ENCODE measurements around the gene CPA5. TPM values are rescaled to one million over a fixed set of nuclear protein-coding genes. Genes with fewer than 3 reads are reported as not detected.

CPA5 gene
- total RNA-seq, 1 experiment from 2014 or later: not detected

DNA sequence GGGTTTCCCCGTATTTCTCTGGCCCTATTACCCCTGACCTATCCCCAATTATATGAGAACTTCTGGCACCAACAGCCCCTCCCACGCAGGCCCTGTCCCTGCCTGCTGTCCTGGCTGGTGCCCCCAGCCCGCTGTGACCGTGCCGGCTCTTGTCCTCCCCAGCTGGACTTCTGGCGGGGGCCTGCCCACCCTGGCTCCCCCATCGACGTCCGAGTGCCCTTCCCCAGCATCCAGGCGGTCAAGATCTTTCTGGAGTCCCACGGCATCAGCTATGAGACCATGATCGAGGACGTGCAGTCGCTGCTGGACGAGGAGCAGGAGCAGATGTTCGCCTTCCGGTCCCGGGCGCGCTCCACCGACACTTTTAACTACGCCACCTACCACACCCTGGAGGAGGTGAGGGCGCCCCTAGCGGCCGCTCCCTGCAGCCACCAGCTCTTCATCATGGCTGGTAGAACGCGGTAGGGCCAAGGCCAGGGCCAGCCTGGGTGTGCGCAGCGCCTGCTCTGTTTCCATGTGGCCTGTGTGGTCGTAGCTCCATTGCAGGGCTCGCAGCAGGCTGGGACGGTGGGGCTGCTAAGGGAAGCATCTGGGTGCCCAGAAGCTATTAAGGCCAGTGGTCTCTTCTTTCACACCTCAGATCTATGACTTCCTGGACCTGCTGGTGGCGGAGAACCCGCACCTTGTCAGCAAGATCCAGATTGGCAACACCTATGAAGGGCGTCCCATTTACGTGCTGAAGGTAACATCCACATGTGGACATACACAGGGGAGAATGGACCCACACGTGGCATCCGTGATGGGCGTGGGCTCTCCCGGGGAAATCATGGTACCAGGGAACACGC is 37.1 kb downstream of the CPA5 start:
- Histone ChIP-seq H3K9me3 (ENCODE audit: low read length) (no peaks in the 10 kb centered on the region), H2AFZ (ENCODE audit: low read length) (no peak overlapping the region), H3K79me2 (ENCODE audit: low read length) (no peaks in the 10 kb centered on the region), H3K4me2 (ENCODE audit: low read length) (no peak overlapping the region), H3K4me3 (ENCODE audit: low read length) (no peak overlapping the region), H3K9ac (ENCODE audit: low read length) (no peak overlapping the region), H3F3A (ENCODE audit: low read length, unreplicated experiment) (no peaks in the 10 kb centered on the region), H3K27ac (ENCODE audit: low read length) (no peak overlapping the region), H4K20me1 (ENCODE audit: low read length) (no peaks in the 10 kb centered on the region), H3K4me1 (ENCODE audit: insufficient read depth, low read length) (no peaks in the 10 kb centered on the region), H3K36me3 (ENCODE audit: low read depth, low read length) (no peaks in the 10 kb centered on the region), H3K27me3 (ENCODE audit: low read length) (no peaks in the 10 kb centered on the region), H3K9me2 (replicated peaks; ENCODE audit: low read length) (no peaks in the 10 kb centered on the region)
- ChIA-PET CTCF (no interaction called here), POLR2A (ENCODE audit: unreplicated experiment) (no interaction called here)
- BruUV-seq (replicated peaks): no TSS peak
- TF ChIP-seq, protein P1, sequence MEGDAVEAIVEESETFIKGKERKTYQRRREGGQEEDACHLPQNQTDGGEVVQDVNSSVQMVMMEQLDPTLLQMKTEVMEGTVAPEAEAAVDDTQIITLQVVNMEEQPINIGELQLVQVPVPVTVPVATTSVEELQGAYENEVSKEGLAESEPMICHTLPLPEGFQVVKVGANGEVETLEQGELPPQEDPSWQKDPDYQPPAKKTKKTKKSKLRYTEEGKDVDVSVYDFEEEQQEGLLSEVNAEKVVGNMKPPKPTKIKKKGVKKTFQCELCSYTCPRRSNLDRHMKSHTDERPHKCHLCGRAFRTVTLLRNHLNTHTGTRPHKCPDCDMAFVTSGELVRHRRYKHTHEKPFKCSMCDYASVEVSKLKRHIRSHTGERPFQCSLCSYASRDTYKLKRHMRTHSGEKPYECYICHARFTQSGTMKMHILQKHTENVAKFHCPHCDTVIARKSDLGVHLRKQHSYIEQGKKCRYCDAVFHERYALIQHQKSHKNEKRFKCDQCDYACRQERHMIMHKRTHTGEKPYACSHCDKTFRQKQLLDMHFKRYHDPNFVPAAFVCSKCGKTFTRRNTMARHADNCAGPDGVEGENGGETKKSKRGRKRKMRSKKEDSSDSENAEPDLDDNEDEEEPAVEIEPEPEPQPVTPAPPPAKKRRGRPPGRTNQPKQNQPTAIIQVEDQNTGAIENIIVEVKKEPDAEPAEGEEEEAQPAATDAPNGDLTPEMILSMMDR (conservative IDR thresholded peaks at IDR 0.05; ENCODE audit: low read depth, low read length): no peak
- TF ChIP-seq EZH2phosphoT487 (IDR thresholded peaks at IDR 0.05; ENCODE audit: borderline replicate concordance, low read length) (no peak), EZH2 (IDR thresholded peaks at IDR 0.05; ENCODE audit: low read length, unreplicated experiment) (no peak)
- ATAC-seq (no peak), DNase-seq (no peak)
- intact Hi-C loops (cut with micrococcal nuclease): no loop called here

DNA sequence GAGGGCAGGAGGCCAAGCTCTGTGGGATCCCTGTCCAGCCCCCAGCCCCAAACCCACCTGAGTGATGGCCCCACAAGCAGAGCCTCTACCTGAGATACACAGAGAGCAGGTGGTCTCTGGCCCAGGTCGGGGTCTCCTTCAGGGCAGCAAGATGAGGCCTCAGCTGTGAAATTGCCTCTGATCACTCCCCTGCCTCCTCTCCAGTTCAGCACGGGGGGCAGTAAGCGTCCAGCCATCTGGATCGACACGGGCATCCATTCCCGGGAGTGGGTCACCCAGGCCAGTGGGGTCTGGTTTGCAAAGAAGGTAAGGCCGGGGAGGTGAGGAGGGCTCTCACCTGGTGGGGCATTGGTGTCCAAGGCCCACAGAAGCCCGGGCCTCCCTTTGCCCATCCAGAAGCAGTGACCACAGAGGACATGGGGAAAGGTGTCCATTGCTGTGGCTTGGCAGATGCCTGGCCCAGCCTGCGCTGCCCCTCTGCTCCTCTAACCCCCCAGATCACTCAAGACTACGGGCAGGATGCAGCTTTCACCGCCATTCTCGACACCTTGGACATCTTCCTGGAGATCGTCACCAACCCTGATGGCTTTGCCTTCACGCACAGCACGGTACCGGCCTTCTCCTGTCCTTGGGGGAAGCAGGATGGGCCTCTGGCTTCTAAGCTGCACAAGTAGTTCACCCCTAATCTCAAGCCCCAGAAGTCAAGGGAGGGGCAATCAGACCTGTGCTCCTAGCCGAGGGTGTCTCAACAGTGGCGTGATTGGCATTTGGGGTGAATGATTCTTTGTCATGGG is 38.8 kb downstream of the CPA5 start:
- Histone ChIP-seq H3K9me2 (replicated peaks; ENCODE audit: low read length) (no peaks in the 10 kb centered on the region), H2AFZ (ENCODE audit: low read length) (no peak overlapping the region), H3K27ac (ENCODE audit: low read length) (no peak overlapping the region), H3F3A (ENCODE audit: low read length, unreplicated experiment) (no peaks in the 10 kb centered on the region), H3K36me3 (ENCODE audit: low read depth, low read length) (no peaks in the 10 kb centered on the region), H3K4me1 (ENCODE audit: insufficient read depth, low read length) (no peaks in the 10 kb centered on the region), H4K20me1 (ENCODE audit: low read length) (no peaks in the 10 kb centered on the region), H3K79me2 (ENCODE audit: low read length) (no peaks in the 10 kb centered on the region), H3K9ac (ENCODE audit: low read length) (no peak overlapping the region), H3K4me2 (ENCODE audit: low read length) (no peak overlapping the region), H3K4me3 (ENCODE audit: low read length) (no peak overlapping the region), H3K9me3 (ENCODE audit: low read length) (no peaks in the 10 kb centered on the region), H3K27me3 (ENCODE audit: low read length) (no peaks in the 10 kb centered on the region)
- no peak for ATAC-seq
- CTCF ChIA-PET: no interaction called here
- intact Hi-C loops (cut with micrococcal nuclease): no loop called here
- POLR2A ChIA-PET (ENCODE audit: unreplicated experiment): no interaction called here
- no peak for TF ChIP-seq EZH2 (IDR thresholded peaks at IDR 0.05; ENCODE audit: low read length, unreplicated experiment)
- TF ChIP-seq, protein P1 (conservative IDR thresholded peaks at IDR 0.05; ENCODE audit: low read depth, low read length): no peak
- TF ChIP-seq EZH2phosphoT487 (IDR thresholded peaks at IDR 0.05; ENCODE audit: borderline replicate concordance, low read length): no peak
- DNase-seq: no peak
- no TSS peak for BruUV-seq (replicated peaks)
